B cell (primary cell): ENCODE data around the gene SLC2A4.

Experiments used
- CTCF ChIP-seq: fragments of 200-600 bp; IDR thresholded peaks from one replicate; pipeline ENCODE4 v1.8.0; 2022; ENCODE audit warnings: antibody characterized with exemption, mild to moderate bottlenecking
- EZH2 ChIP-seq: IDR thresholded peaks from 2 replicates; pipeline ENCODE4 v1.6.1; 2012; ENCODE audit warnings: borderline replicate concordance, low read depth, mild to moderate bottlenecking, moderate library complexity, low read length; ENCODE audit not compliant: insufficient read depth, poor library complexity, severe bottlenecking

GRCh38 chr17:7241783-7242716 is 39.5 kb upstream of the SLC2A4 start, which contains the start of gene GABARAP:
- TF ChIP-seq CTCF (no peak), EZH2 (no peak)
